Kidney epithelial cell (primary cell): ENCODE results near the gene NRARP. TPM values are rescaled to one million over a fixed set of nuclear protein-coding genes. Genes with fewer than 3 reads are reported as not detected.

Source experiments
- DNase-seq: peaks from one replicate; pipeline ENCODE4 v3.0.0-alpha.2; 2010; ENCODE audit warnings: low read depth
- H3K27me3 ChIP-seq: 2 replicates; pipeline ENCODE4 v1.6.0; 2011; ENCODE audit warnings: low read length; ENCODE audit not compliant: control insufficient read depth, insufficient read depth
- H3K36me3 ChIP-seq: 2 replicates; pipeline ENCODE4 v1.5.1; 2011; ENCODE audit warnings: low read length; ENCODE audit not compliant: control insufficient read depth, insufficient read depth
- H3K4me3 ChIP-seq: 2 replicates; pipeline ENCODE4 v1.5.1; 2011; ENCODE audit warnings: low read depth, mild to moderate bottlenecking, control low read depth, low read length
- total RNA-seq: library from RNA; depleted of rRNA; stranded (reverse); fragments of >200 nt; gene quantifications from 2 replicates; pipeline ENCODE4 v1.2.3, GENCODE V29; 2015
- TF ChIP-seq, protein P1 (sequence below): IDR thresholded peaks from 2 replicates; pipeline ENCODE4 v1.5.1; 2011; ENCODE audit warnings: mild to moderate bottlenecking, moderate library complexity, low read length, control low read depth, inconsistent platforms; ENCODE audit not compliant: insufficient read depth, poor library complexity, severe bottlenecking

The NRARP gene
- total RNA-seq, 1 donor from 2014 or later = 8.4 TPM

DNA sequence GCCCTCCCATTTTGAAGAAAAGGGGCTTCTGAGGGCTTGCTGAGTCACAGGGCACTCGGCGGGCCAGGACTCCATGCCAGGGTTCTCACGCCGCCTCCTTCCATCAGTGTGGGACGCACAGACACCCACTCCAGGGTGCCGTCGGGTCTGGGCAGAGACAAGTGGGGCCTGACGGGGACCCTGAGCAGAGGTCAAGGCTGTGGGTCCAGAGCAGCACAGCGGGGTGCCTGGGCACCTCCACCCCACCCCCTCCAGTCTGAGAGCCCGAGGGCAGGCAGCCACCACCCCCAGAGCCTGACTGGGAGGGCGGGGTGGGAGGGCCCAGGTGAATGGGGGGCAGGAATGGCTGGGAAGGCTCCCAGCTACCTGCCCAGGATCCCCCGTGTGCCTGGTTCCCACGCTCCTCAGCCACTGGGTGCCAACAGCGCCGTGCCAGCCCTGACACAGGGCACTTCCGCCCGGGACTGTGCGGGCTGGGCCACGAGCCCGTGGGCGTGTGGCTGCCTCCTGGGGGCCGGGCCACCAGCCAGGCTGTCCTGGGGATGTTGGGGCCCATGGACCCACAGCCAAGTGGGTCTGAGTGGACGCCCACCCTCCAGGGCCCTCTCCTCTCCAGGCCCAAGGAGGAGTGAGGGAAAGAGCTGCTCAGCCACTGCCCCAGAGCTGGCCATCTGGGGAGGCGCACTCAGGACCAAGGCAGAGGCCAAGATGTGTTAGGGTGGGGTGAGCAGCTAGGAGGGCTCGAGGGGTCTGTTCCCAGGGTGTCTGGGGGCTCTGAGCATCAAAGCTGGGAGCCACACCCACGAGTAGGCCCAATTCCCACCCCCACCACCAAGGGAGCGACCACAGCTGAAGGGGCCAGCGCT lies 10.1 kb upstream of the NRARP start:
- no peak overlapping the region for H3K4me3 ChIP-seq
- H3K27me3 ChIP-seq = peaks cover 27% of the 10 kb centered on the region
- no peak for DNase-seq
- H3K36me3 ChIP-seq = no peaks in the 10 kb centered on the region
- TF ChIP-seq, protein P1, sequence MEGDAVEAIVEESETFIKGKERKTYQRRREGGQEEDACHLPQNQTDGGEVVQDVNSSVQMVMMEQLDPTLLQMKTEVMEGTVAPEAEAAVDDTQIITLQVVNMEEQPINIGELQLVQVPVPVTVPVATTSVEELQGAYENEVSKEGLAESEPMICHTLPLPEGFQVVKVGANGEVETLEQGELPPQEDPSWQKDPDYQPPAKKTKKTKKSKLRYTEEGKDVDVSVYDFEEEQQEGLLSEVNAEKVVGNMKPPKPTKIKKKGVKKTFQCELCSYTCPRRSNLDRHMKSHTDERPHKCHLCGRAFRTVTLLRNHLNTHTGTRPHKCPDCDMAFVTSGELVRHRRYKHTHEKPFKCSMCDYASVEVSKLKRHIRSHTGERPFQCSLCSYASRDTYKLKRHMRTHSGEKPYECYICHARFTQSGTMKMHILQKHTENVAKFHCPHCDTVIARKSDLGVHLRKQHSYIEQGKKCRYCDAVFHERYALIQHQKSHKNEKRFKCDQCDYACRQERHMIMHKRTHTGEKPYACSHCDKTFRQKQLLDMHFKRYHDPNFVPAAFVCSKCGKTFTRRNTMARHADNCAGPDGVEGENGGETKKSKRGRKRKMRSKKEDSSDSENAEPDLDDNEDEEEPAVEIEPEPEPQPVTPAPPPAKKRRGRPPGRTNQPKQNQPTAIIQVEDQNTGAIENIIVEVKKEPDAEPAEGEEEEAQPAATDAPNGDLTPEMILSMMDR = no peak

DNA sequence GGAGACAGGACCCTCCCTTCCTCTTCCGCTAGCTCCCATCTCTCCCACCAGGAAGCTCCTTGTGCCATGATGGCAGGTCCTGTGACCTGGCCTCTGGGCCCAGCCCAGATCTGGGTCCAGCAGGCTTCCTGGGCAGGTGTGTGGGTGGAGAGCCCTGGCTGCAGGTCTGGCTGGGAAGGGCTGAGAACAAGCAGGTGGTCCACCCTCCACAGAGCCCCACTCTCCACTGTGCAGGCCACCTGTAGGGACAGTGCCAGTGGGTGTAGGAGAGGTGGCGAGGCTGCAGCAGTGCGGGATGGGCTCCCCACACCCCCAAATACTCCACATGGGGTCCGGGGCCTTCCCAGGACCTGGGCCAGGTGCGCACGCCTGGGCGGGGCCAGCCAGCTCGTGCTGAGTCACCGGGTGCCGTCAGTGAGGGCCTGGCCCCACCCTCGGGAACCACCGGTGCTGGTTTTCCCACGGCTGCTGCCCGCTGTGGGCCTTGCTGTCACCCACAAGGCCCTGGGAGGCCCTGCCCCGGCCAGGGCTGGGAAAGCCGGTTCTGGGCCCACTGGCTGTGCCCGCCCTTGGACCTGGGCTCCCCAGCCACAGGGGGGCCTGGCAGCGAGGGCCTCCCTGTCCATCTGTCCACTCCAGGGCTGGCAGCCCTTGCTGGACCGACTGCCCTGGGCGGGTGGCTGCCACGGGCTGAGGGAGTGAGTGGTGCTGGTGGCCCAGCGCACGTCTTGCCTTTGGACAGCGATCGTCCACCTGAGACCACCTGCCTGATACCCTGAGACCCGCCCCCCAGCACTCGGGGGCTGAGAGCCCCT lies 9.3 kb upstream of the NRARP start:
- DNase-seq = no peak
- TF ChIP-seq, protein P1 = no peak
- Histone ChIP-seq H3K4me3 (no peak overlapping the region), H3K36me3 (no peaks in the 10 kb centered on the region), H3K27me3 (peaks cover 26% of the 10 kb centered on the region)

DNA sequence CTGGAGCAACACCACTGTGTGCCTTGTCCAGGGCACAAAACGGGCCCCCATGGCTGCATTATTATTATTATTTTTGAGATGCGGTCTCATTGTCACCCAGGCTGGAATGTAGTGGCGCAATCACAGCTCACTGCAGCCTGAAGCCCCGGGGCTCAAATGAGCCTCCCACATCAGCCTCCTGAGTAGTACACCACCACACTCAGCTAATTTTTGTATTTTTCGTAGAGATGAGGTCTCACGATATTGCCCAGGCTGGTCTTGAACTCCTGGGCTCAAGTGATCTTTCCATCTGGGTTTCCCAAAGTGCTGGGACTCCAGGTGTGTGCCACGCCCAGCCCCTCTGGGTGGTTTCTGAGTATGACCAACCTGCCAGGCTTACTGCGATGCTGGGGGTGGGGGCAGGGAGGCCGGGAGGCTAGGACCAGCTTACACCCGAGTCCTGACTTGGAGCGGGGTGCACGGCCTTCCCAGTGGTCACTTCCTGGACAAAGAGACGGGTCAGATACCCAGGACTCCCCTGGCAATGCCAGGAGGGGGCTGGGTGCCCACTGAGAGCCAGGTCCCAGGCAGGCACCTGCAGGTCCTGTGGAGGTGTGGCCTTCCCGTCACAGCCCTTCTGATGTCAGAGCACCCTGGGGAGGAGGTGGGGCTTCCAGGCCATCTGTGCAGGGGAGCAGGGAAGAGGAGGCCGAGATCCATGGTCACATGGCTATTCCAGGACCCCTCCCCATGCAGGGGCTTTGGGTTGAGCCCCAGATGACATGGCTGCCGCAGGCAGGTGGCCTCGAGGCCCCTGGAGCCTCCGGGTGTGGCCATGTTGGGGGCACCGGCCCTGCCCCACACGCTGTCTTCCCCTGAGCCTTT lies 8.3 kb upstream of the NRARP start:
- no peaks in the 10 kb centered on the region for H3K36me3 ChIP-seq
- TF ChIP-seq, protein P1 = no peak
- no peak overlapping the region for H3K4me3 ChIP-seq
- H3K27me3 ChIP-seq = peaks cover 25% of the 10 kb centered on the region
- no peak for DNase-seq

DNA sequence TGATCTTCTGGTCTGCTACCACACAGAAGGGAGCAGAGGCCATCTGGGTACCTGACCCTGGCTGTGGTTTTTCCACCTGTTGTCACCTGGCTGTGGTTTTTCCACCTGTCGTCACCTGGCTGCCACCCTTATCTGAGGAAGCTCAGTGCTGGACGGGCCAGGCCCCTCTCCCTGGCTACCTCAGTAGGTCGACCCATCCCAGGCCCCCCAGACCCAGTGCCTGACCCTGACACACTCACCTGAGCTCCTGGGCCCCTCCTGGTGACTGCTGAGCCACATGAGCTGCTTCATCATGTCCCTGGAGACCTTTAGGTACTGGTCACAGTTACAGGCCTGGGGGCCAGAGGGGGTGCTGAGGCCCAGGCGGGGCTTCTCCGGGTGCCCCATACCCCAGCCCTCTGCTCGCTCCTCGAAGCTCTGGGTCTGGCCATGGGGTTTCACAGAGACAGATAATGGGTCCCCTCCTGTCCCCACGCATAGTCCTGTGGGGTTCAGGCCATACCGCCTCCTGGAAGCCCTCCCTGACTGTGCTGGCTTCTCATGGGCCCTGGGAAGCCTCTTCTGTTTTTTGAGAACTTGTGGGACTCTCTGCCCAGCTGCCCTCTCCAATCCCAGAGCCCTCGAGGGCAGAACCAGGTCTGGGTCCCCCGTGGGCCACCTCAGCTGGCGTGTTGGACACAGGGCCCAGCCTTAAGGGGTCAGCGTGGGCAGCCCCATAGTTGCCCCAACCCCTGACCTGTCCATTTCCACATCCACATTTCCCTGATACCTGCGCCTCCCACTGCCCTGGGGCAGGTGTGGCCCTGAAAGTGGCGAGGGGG lies 7.5 kb upstream of the NRARP start:
- TF ChIP-seq, protein P1 = no peak
- H3K27me3 ChIP-seq = peaks cover 19% of the 10 kb centered on the region

DNA sequence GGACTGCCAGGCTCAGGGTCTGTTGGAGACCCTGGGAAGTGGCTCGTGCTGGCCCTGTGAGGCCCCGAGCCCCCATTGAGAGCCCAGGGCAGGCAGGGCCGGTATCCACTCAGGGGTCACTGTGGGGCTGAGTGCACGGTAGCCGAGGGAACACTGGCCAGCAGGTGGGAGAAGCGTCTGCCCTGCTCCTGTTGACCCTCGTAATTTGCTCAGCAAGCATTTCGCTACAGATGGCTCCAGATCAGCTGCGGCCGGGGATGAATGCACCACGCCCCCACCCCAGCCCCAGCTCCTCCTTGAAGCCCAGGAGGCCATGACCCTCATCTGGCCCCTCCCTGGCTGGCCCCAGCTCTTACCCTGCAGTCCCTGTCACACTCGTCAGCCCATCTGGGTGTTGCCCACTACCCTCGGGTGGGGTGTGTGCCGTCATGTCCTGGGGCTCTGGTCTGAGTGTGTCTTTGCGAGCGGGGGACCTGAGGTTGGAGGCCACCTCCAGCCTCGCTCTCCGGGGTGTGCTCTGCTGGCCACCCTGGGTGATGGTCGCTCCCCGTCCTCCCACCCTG lies 6.1 kb upstream of the NRARP start:
- TF ChIP-seq, protein P1 = no peak
- Histone ChIP-seq H3K27me3 (peaks cover 21% of the 10 kb centered on the region), H3K4me3 (no peak overlapping the region), H3K36me3 (no peaks in the 10 kb centered on the region)
- DNase-seq = no peak

More for the DNA sequence above, 7.5 kb upstream of the NRARP start:
- H3K36me3 ChIP-seq = no peaks in the 10 kb centered on the region
- H3K4me3 ChIP-seq = no peak overlapping the region
- DNase-seq = no peak
